Measurements from ENCODE around the gene C10orf95.

C10orf95 gene

GRCh38 chr10:102400076-102400475 is 51.3 kb downstream of the C10orf95 start:
- no peak overlapping the region for H3K4me3 ChIP-seq (ENCODE audit: extremely low read depth, insufficient read depth, low read length, poor library complexity, severe bottlenecking)
- H3K9me3 ChIP-seq (ENCODE audit: control insufficient read depth, low read length), result no peaks in the 10 kb centered on the region
- no peak overlapping the region for H3K27ac ChIP-seq (ENCODE audit: low read depth, low read length, severe bottlenecking)
- peaks cover 21% of the 10 kb centered on the region for H3K4me1 ChIP-seq (ENCODE audit: control insufficient read depth, insufficient read depth, low read length, poor library complexity, severe bottlenecking)
- 94 to 97% methylated on average over 11 to 13 of the region's 17 CpGs for WGBS, 2 experiments (ENCODE audit: insufficient coverage in 2 of 2)
- H3K36me3 ChIP-seq (ENCODE audit: control insufficient read depth, insufficient read depth, low read length), result peaks cover 26% of the 10 kb centered on the region

Measured in mesodermal cell (in vitro differentiated cells).